NCI-H2227 (cell line): ENCODE results near the gene CCL23.
"Not testable (repeated sequence)": the region's sequence is repeated elsewhere in the genome, so short reads cannot be mapped to it uniquely, and the experiment has no call there.

Experiments used
- DNase-seq: peaks from one replicate; lab custom pipeline; 2025; ENCODE audit not compliant: unreplicated experiment; lab: John Stamatoyannopoulos, UW

CCL23 gene

GRCh38 chr17:36004594-36005108 lies 13.1 kb downstream of the CCL23 start:
- DNase-seq: no peak

GRCh38 chr17:36002631-36003030 lies 15.1 kb downstream of the CCL23 start:
- DNase-seq: no peak

GRCh38 chr17:36001862-36002603 lies 15.7 kb downstream of the CCL23 start:
- no peak for DNase-seq

GRCh38 chr17:36001110-36001771 lies 16.5 kb downstream of the CCL23 start, which contains the start of gene CCL15:
Gene CCL15 (minus strand): TSS chr17:36001553. CDS start chr17:36001492, 61 bp downstream.
- DNase-seq: no peak

GRCh38 chr17:36000732-36001109 lies 17.1 kb downstream of the CCL23 start:
- no peak for DNase-seq

- no peak for DNase-seq
Observed at GRCh38 chr17:35998756-35999155, 19.0 kb downstream of the CCL23 start.

- no peak for DNase-seq
Observed at GRCh38 chr17:35998018-35998545, 19.7 kb downstream of the CCL23 start.

GRCh38 chr17:35995346-35995745 lies 22.4 kb downstream of the CCL23 start:
- not testable (repeated sequence) for DNase-seq

- DNase-seq: no peak
Observed at GRCh38 chr17:35991075-35991474, 26.7 kb downstream of the CCL23 start.

- no peak for DNase-seq
Observed at GRCh38 chr17:35988164-35988563, 29.6 kb downstream of the CCL23 start.

GRCh38 chr17:35986643-35987042 lies 31.1 kb downstream of the CCL23 start, which contains the start of gene CCL14:
Gene CCL14 (minus strand): TSS chr17:35986729. CDS start chr17:35986649, 80 bp downstream.
- no peak for DNase-seq

GRCh38 chr17:35984140-35984539 lies 33.6 kb downstream of the CCL23 start:
- no peak for DNase-seq

GRCh38 chr17:35982409-35983191 lies 35.2 kb downstream of the CCL23 start:
- no peak for DNase-seq

- DNase-seq: no peak
Observed at GRCh38 chr17:35981908-35982330, 35.9 kb downstream of the CCL23 start.

GRCh38 chr17:35981246-35981645 lies 36.5 kb downstream of the CCL23 start, which contains the start of gene CCL16:
Gene CCL16 (minus strand): TSS chr17:35981497. CDS start chr17:35981420, 77 bp downstream.
- no peak for DNase-seq

- DNase-seq: no peak
Observed at GRCh38 chr17:35978346-35978745, 39.4 kb downstream of the CCL23 start.

GRCh38 chr17:35977509-35977908 lies 40.3 kb downstream of the CCL23 start:
- no peak for DNase-seq

GRCh38 chr17:35973333-35974260 lies 44.2 kb downstream of the CCL23 start:
- DNase-seq: no peak

- no peak for DNase-seq
Observed at GRCh38 chr17:35972945-35973332, 44.8 kb downstream of the CCL23 start.

GRCh38 chr17:35972535-35972934 lies 45.2 kb downstream of the CCL23 start:
- DNase-seq: no peak
